NOMO-1 (cell line): ENCODE results near the gene MCOLN3.
"Not testable (repeated sequence)": the region's sequence is repeated elsewhere in the genome, so short reads cannot be mapped to it uniquely, and the experiment has no call there.

Experiments used
- DNase-seq, 2 experiments: peaks; one replicate each; lab custom pipeline; 2025; ENCODE audit not compliant: unreplicated experiment in 2 of 2; lab: John Stamatoyannopoulos, UW

Gene MCOLN3

DNA sequence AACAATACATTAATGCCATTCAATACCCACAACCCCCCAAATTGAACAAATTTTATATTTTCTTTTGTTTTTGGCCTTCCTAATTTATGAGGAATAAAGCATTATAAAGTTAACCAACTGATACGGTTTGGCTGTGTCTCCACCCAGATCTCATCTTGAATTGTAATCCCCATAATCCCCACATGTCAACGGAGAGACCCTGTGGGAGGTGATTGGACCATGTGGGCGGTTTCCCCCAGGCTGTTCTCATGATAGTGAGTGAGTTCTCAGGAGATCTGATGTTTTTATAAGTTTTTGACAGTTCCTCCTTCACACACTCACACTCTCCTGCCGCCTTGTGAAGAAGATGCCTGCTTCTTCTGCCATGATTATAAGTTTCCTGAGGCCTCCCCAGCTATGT, 6.4 kb upstream of the MCOLN3 start:
- DNase-seq = no peak

GRCh38 chr1:85049735-85050166, 1.5 kb upstream of the MCOLN3 start:
- no peak for DNase-seq

DNA sequence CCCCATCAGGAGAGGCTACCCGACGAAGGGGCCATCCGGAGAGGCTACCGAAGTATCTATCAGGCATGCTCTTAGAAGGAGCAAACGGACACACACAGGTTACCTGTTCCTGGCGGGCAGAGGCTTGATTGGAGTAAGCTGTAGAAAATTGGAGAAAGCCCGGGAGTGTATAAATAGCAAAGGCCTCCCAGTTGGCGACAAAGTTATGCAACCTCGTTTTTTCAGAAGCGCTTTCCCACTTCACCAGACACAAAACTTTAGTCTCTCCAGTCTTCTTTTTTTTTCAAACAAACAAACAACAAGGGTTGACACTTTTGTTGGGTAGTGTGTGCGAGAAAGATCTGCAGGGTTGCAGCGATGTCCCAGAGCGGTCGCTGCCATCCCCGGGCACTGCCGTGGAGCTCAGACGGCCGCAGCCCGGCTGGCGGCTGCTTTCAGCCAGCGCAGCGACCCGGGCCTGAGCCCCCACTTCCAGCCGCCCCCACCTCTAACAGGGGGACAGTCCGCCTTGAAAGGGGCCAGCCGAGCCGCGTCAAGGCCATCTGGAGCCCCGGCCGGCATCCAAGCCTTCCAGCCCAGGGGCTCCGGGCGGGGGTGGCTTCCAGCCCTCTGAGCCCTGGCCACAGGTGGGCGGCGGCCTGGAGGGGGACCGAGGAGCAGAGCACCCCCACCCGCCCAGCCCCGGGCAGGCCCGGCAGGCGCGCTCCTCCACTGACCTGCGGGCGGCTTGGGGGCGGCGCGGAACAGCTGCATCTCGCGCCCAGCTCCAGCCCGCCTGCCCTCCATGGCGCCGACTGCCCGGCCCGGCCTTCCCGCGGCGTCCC, 616 bp downstream of the MCOLN3 start:
- DNase-seq = no peak

- no peak for DNase-seq
These were observed 1.2 kb downstream of the MCOLN3 start for GRCh38 chr1:85047144-85047471.

- DNase-seq = no peak
These were observed 5.9 kb downstream of the MCOLN3 start for GRCh38 chr1:85042413-85042812.

DNA sequence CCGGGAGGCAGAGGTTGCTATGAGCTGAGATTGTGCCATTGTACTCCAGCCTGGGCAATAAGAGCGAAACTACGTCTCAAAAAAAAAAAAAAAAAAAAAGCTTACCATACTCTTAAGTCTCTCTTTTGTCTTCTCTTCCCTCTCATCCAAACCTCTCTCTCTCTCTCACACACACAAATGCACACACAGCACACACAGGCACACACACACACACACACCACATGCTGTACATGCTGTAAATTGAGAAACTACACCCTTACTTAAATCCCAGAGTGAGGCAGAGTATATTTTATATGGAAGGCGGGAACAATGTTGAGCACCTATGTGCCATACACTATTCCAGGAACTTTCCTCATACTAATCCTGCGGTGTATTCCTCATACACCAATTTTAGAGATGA, 6.5 kb downstream of the MCOLN3 start:
- DNase-seq = no peak

DNA sequence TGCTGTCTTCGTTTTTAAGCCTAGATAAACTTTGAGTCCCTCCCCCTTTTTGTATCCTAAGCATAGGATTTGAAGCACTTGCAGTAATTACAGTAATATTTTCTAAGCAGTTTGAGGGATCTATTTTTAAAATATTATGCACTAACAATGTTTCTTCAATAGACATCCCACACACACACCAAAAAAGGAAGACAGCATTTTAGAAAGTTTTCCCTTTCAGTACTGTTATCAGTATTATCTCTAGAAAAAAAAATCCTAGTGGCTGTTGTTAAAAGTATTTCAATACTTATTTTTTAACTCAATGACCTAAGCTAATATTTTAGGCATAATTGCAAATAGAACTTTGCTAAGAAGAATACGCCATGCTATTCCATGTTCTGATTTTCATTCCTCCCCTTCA, 15.1 kb downstream of the MCOLN3 start:
- DNase-seq = no peak

- no peak for DNase-seq
These were observed 17.8 kb downstream of the MCOLN3 start for GRCh38 chr1:85030536-85030935.

- DNase-seq = no peak
These were observed 20.1 kb downstream of the MCOLN3 start for GRCh38 chr1:85028151-85028550.

DNA sequence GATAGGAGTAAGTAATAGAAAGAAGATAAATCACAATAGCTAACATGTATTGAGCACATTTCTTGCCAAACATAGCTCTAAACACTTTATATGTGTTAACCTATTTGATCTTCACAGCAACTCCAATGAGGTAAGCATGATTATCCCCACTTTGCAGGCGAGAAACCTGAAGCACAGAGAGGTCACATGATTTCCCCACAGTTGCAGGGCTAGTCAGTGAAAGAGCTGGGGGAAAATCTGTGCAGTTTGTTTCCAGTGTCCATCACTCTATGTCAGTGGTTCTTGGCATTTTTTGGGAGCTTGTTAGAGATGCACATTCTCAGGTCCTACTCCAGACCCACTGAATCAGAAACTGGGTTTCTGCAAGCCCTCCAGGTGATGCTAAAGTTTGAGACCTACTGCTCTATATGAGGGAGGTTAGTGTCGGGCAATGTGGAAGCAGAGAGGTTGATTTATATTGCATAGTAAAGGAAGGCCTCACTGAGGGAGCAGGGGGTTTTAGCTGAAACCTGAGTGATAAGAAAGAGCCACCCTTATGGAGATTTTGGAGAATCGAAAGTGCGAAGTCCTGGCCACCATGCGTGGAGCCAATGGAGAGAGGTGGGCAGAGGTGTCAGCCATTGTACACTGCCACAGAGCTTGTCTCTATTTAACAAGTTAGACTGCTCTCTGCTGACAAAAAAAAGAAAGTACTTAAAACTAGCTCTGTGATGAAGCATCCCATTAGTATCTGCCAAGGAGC, 20.9 kb downstream of the MCOLN3 start:
- DNase-seq = peak in 1 of 2 experiments; percentile 52

DNA sequence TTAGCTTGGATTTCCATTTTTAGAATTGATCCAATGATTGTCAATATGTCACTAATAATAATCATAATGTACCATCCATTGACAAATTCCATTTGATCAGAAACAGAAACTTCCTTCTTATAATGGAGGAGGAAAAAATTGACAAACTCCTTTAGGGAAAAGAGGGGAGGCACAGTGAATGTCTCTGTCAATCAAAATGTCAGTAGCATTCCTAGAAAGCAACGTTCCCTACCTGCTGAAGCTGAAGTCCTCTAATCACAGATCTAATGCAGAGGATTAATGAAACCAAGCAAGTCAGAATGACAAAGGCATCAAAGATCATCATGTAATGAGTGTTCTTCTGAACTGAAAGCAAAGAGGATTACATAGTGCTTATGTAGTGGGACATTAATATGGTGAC, 22.4 kb downstream of the MCOLN3 start:
- no peak for DNase-seq

GRCh38 chr1:85024736-85025135, 23.6 kb downstream of the MCOLN3 start:
- DNase-seq = no peak

- no peak for DNase-seq
These were observed 25.6 kb downstream of the MCOLN3 start for GRCh38 chr1:85022700-85023099.

- no peak for DNase-seq
These were observed 28.3 kb downstream of the MCOLN3 start for GRCh38 chr1:85019994-85020393.

DNA sequence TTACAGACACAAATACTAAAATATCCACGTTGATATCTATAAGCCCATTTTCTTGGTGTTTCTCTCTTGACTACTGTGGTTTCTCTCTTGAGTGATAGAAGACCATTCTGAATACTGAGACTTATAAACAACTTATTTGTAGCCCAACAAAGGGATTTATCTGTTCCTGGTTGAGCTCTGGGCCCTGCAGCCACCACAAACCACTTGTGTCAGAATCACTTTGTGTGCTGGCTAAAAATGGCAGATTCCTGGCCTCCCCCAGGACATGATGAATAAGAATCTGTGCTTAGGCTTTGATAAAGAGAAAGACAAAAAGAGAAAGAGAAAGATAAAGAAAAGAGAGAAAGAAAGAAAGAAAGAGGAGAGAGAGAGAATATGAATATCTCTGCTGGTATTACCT, 32.5 kb downstream of the MCOLN3 start:
- DNase-seq = no peak

- not testable (repeated sequence) for DNase-seq
These were observed 42.7 kb downstream of the MCOLN3 start for GRCh38 chr1:85005641-85006040.

DNA sequence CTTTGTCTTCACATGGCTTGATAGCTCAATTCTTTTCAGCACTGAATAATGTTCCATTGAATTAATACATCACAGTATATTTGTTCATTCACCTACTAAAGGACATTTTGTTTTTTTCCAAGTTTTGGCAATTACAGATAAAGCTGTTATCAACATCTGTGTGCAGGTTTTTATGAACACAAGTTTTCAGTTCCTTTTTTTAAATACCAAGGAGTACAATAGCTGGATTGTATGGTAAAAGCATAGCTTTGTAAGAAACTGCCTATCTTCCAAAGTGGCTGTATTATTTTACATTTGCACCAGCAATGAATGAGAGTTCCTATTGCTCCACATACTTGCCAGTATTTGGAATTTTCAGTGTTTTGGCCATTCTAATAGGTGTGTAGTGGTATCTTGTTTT, 46.6 kb downstream of the MCOLN3 start:
- no peak for DNase-seq

DNA sequence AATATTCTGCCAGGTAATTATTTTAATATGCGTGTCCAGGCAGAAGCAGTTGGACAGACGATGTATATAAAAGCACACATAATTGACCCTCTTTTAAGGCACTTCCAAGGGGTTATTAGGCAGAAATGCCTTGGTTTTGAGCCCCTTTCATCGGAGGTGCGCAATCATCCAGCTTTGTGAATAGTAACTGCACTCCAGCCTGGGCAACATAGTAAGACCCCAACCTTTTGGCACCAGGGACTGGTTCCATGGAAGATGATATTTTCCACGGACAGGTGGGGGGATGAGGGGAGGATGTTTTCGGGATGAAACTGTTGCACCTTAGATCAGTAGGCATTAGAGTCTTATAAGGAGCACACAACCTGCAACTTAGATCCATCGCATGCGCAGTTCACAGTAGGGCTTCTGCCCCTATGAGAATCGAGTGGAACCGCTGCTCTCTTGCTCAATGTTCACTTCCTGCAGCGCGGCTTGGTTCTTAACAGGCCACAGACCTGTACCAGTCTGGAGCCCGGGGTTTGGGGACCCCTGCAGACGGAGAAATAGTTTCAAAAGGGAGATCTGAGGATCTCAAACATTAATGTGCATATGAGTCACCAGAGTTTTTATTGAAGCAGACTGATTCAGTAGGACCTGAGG, 49.5 kb downstream of the MCOLN3 start:
- peak; percentile 43 to 56 for DNase-seq

DNA sequence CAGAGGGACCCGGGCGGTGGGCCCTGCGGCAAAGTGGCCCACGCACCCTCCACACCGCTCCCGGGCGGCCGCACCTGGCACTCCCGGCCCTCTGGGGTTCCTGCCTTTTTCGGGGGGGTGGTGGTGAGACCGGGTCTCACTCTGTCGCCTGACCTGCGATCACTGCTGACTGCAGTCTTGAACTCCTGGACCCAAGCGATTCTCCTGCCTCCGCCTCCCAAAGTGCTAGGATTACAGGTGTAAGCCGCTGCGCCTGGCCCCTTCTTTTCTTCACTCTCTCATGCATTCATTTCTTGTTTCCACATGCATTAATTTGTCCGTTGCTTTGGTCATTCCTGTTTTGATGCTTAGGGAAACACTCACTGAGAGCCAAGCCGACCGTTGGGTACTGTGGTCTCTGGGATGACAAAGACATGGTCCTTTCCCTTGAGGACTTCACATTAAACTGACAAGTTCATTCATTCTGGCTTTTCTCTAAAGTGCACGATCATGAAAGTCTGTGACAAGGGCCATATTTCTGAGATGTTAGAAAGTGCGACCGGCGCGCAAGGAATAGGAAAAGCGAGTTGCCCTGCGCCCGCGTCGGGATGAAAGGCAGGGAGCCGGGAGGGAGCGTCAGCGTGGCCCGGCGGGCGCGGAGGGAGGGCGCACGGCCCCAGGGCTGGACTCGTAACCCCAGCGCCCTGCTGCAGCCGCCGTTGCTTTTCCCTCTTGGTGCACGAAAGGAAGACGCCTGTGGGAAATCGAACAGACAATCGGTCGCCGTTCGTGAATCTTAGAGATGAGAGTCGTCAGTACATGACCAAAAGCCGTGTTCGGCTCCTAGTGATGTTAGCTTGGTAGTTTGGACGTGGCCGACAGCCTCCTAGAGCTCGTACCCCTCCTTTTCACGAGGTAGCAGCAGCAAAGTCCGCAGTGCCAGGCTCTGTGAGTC, 50.4 kb downstream of the MCOLN3 start:
- no peak for DNase-seq

- peak; percentile 33 to 58 for DNase-seq
These were observed 51.2 kb downstream of the MCOLN3 start, which contains the start of gene MCOLN2 for GRCh38 chr1:84996846-84997666. MCOLN2 (minus strand) TSS chr1:84997113; CDS start chr1:84996872, 241 bp downstream.
